ENCODE measurements around the gene PTPRN2. TPM values are rescaled to one million over a fixed set of nuclear protein-coding genes. Genes with fewer than 3 reads are reported as not detected.

The PTPRN2 gene
- total and polyA plus RNA-seq, 2 donors (not counting 3 experiments of a cell fraction or from before 2014, with no cell fraction given) = 0.62 to 0.88 TPM

DNA sequence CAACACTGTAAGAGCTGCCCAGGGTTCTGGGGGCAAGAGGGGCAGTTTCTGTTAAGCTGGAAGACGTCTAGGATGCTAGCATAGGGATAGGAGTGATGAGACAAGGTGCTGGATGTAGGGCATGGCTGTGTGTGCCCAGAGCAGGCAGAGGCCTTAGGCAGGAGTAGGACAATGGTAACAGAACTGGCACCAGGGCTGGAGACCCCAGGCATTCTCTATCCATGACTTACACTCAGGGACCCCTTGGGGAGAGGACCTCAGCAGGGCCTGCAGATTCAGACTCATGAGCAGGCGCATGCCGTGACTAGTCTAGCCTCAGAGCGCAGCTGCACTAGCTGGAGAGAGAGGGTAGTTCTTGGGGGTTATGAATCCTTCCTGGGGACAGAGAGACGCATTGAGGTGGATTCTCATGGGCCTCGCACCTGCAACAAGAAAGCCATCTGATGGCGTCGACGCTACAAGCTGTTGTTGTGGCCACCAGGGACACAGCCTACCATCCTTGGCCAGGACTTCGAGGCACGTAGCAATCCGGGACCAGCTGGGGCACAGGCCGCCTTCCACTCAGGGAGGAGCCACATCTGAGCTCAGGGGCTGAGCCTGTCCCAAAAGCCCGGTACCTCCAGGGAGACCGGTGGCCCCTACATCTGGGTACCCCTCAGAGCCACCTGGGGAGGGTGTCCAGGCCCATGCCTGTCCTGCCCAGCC, 474.1 kb downstream of the PTPRN2 start:
- Histone ChIP-seq H3K4me1 (ENCODE audit: control insufficient read depth, extremely low read depth, insufficient read depth, low read length) (no peaks in the 10 kb centered on the region), H3K9ac (replicated peaks; ENCODE audit: extremely low read depth, insufficient read depth, low read length) (no peak overlapping the region), H4K20me1 (replicated peaks; ENCODE audit: control insufficient read depth, extremely low read depth, insufficient read depth, low read length) (no peaks in the 10 kb centered on the region), H2AFZ (ENCODE audit: low read depth, low read length) (no peak overlapping the region), H3K4me3 (replicated peaks in 1 of 3; ENCODE audit: insufficient read depth in 1 of 3, low read depth in 1 of 3, low read length in 3 of 3) (no peak overlapping the region), H3K27me3 (ENCODE audit: control insufficient read depth in 2 of 2, insufficient read depth in 2 of 2, low read length in 2 of 2) (no peaks in the 10 kb centered on the region), H3K79me2 (ENCODE audit: control insufficient read depth, insufficient read depth, low read length) (no peaks in the 10 kb centered on the region), H3K27ac (ENCODE audit: insufficient read depth, low read depth, low read length) (no peak overlapping the region), H3K4me2 (ENCODE audit: insufficient read depth, low read length) (no peak overlapping the region), H3K9me1 (replicated peaks; ENCODE audit: control insufficient read depth, extremely low read depth, insufficient read depth, low read length) (no peaks in the 10 kb centered on the region), H3K9me3 (replicated peaks; ENCODE audit: control insufficient read depth, insufficient read depth, low read length) (peaks cover 22% of the 10 kb centered on the region), H3K36me3 (ENCODE audit: control insufficient read depth in 2 of 2, extremely low read depth in 1 of 2, insufficient read depth in 2 of 2, low read length in 2 of 2) (no peaks in the 10 kb centered on the region)
- ChIA-PET POLR2A (no interaction called here), CTCF (no interaction called here)
- DNase-seq (ENCODE audit: low read depth, low spot score) (no peak), FAIRE-seq (no peak)
- no TSS peak for BruUV-seq (replicated peaks)
- no peak for TF ChIP-seq FOS (IDR thresholded peaks at IDR 0.05; ENCODE audit: borderline replicate concordance, insufficient read depth, low read length)
- dilution Hi-C loops (cut with MboI; ENCODE audit: extremely low pct_ligation_motif_present, low sequenced_read_pairs) = no loop called here
- intact Hi-C loops (cut with micrococcal nuclease) = no loop called here

DNA sequence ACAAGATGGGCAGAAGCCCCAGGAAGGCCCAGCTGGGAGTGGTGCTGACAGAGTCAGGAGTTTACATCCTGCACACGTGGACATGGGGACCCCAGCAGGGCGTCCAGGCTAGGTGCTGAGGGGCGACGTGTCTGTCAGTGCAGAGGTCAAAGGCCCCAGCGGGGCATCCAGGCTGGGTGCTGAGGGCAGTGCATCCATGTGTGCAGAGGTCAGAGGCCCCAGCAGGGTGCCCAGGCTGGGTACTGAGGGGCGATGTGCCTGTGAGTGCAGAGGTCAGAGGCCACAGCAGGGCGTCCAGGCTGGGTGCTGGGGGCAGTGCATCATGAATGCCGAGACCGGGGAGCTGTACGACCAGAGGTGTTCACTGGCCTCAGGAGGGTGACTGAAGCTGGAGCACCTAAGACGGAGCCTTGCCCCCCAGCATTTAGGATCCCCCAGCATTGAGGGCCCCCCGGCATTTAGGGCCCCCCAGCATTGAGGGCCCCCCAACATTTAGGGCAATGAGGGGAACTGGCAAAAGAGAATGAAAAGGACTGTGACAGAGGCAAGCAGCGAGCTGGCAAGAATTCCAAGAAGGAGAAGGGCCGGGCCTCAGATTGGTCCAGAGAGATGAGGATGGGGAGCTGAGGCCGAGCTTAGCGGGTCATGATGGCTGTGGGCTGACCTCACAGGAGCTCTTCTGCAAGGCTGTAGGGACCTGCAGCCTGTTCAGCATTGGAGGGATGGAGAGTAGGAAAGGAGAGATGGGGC, 474.9 kb downstream of the PTPRN2 start:
- Histone ChIP-seq H4K20me1 (replicated peaks; ENCODE audit: control insufficient read depth, extremely low read depth, insufficient read depth, low read length) (no peaks in the 10 kb centered on the region), H3K9ac (replicated peaks; ENCODE audit: extremely low read depth, insufficient read depth, low read length) (no peak overlapping the region), H3K36me3 (ENCODE audit: control insufficient read depth in 2 of 2, extremely low read depth in 1 of 2, insufficient read depth in 2 of 2, low read length in 2 of 2) (no peaks in the 10 kb centered on the region), H3K9me3 (replicated peaks; ENCODE audit: control insufficient read depth, insufficient read depth, low read length) (peaks cover 22% of the 10 kb centered on the region), H3K4me1 (ENCODE audit: control insufficient read depth, extremely low read depth, insufficient read depth, low read length) (no peaks in the 10 kb centered on the region), H3K79me2 (ENCODE audit: control insufficient read depth, insufficient read depth, low read length) (no peaks in the 10 kb centered on the region), H3K27me3 (ENCODE audit: control insufficient read depth in 2 of 2, insufficient read depth in 2 of 2, low read length in 2 of 2) (no peaks in the 10 kb centered on the region), H3K4me3 (replicated peaks in 1 of 3; ENCODE audit: insufficient read depth in 1 of 3, low read depth in 1 of 3, low read length in 3 of 3) (no peak overlapping the region), H2AFZ (ENCODE audit: low read depth, low read length) (no peak overlapping the region), H3K4me2 (ENCODE audit: insufficient read depth, low read length) (no peak overlapping the region), H3K27ac (ENCODE audit: insufficient read depth, low read depth, low read length) (no peak overlapping the region), H3K9me1 (replicated peaks; ENCODE audit: control insufficient read depth, extremely low read depth, insufficient read depth, low read length) (no peaks in the 10 kb centered on the region)
- POLR2A ChIA-PET = no interaction called here
- CTCF ChIA-PET = no interaction called here
- dilution Hi-C loops (cut with MboI; ENCODE audit: extremely low pct_ligation_motif_present, low sequenced_read_pairs) (no loop called here), intact Hi-C loops (cut with micrococcal nuclease) (no loop called here)
- BruUV-seq (replicated peaks) = no TSS peak
- no peak for FAIRE-seq
- no peak for DNase-seq (ENCODE audit: low read depth, low spot score)
- no peak for TF ChIP-seq JUN (IDR thresholded peaks at IDR 0.05; ENCODE audit: borderline replicate concordance, insufficient read depth, insufficient read length, low read depth)
- no peak for TF ChIP-seq MYC (IDR thresholded peaks at IDR 0.05; ENCODE audit: low read depth, low read length)
- no peak for TF ChIP-seq GATA2 (IDR thresholded peaks at IDR 0.05; ENCODE audit: insufficient read depth, insufficient read length, low read depth, low read length)
- TF ChIP-seq, protein P1, sequence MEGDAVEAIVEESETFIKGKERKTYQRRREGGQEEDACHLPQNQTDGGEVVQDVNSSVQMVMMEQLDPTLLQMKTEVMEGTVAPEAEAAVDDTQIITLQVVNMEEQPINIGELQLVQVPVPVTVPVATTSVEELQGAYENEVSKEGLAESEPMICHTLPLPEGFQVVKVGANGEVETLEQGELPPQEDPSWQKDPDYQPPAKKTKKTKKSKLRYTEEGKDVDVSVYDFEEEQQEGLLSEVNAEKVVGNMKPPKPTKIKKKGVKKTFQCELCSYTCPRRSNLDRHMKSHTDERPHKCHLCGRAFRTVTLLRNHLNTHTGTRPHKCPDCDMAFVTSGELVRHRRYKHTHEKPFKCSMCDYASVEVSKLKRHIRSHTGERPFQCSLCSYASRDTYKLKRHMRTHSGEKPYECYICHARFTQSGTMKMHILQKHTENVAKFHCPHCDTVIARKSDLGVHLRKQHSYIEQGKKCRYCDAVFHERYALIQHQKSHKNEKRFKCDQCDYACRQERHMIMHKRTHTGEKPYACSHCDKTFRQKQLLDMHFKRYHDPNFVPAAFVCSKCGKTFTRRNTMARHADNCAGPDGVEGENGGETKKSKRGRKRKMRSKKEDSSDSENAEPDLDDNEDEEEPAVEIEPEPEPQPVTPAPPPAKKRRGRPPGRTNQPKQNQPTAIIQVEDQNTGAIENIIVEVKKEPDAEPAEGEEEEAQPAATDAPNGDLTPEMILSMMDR (IDR thresholded peaks at IDR 0.05; ENCODE audit: extremely low read depth in 1 of 2, insufficient read depth in 1 of 2, low read depth in 1 of 2, low read length in 2 of 2) = no peak
- TF ChIP-seq FOS (IDR thresholded peaks at IDR 0.05; ENCODE audit: borderline replicate concordance, insufficient read depth, low read length) = no peak
- no peak for TF ChIP-seq POLR2A (IDR thresholded peaks at IDR 0.05; ENCODE audit: low read depth, low read length)
- TF ChIP-seq, protein P2, sequence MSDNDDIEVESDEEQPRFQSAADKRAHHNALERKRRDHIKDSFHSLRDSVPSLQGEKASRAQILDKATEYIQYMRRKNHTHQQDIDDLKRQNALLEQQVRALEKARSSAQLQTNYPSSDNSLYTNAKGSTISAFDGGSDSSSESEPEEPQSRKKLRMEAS (IDR thresholded peaks at IDR 0.05; ENCODE audit: insufficient read depth, insufficient read length) = no peak
- no peak for TF ChIP-seq EZH2 (IDR thresholded peaks at IDR 0.05; ENCODE audit: borderline replicate concordance, low read depth, low read length, severe bottlenecking)
- TF ChIP-seq POLR2AphosphoS5 (IDR thresholded peaks at IDR 0.05; ENCODE audit: insufficient read depth, low read depth, low read length) = no peak

All from endothelial cell of umbilical vein (primary cell).